Activated T-cell treated with anti-CD3 and anti-CD28 coated beads, Interleukin-2, amount 50 U/mL, for 24 hours (primary cell): Measurements from ENCODE around the gene PLD1.
"Not testable (repeated sequence)": the region's sequence is repeated elsewhere in the genome, so short reads cannot be mapped to it uniquely, and the experiment has no call there.

Experiments
- DNase-seq: peaks from one replicate; pipeline ENCODE4 v3.0.0-alpha.2; 2020
- H3K27ac Mint-ChIP-seq: 2 replicates; pipeline ENCODE4 v1.8.0; 2020; ENCODE audit warnings: mild to moderate bottlenecking, mixed read lengths
- H3K27me3 Mint-ChIP-seq: 2 replicates; pipeline ENCODE4 v1.8.0; 2020; ENCODE audit warnings: mixed read lengths
- H3K36me3 Mint-ChIP-seq: 2 replicates; pipeline ENCODE4 v1.8.0; 2020; ENCODE audit warnings: low read depth, mixed read lengths
- H3K4me1 Mint-ChIP-seq: 2 replicates; pipeline ENCODE4 v1.8.0; 2020; ENCODE audit warnings: low read depth, mixed read lengths
- H3K4me3 Mint-ChIP-seq: 2 replicates; pipeline ENCODE4 v1.8.0; 2020; ENCODE audit warnings: mild to moderate bottlenecking, moderate library complexity, mixed read lengths
- H3K9me3 Mint-ChIP-seq: 2 replicates; pipeline ENCODE4 v1.8.0; 2020; ENCODE audit warnings: mixed read lengths

Gene PLD1

DNA sequence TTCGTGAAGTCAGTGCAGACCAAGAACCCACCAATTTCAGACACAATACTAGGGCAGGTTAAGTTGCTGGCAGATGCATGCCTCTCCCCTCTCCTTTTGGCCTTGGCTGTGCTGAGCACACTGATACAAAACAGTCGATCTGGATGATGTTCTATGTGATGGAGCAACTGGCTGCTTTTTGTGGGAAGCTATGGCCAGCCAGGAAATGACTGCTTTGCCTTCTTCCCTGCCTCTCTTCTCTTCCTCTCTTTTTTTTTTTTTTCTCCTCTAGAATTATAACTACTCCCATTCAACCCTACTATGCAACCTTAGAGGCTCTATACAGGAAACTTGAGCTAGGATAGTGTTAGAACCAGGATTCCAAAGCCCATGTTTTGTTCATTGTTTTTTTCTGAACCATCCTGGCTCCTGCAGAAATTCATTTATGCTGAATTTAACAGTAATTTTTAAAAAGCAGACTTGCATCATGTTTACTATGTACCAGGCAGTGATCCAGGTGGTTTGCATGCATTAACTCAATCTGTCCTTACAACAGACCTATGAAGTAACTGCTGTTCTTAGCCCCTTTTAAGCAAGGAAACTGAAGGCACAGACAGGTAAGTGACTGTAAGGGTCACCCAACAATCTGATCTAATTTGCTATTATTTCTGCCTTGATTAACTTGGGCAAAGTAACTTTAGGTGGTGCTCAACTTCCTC, 62.9 kb downstream of the PLD1 start:
- Mint-ChIP-seq H3K4me3 (no peak overlapping the region), H3K27me3 (peaks cover 35% of the 10 kb centered on the region), H3K36me3 (no peaks in the 10 kb centered on the region), H3K4me1 (peaks cover 2% of the 10 kb centered on the region), H3K9me3 (no peaks in the 10 kb centered on the region), H3K27ac (no peak overlapping the region)
- DNase-seq: no peak

DNA sequence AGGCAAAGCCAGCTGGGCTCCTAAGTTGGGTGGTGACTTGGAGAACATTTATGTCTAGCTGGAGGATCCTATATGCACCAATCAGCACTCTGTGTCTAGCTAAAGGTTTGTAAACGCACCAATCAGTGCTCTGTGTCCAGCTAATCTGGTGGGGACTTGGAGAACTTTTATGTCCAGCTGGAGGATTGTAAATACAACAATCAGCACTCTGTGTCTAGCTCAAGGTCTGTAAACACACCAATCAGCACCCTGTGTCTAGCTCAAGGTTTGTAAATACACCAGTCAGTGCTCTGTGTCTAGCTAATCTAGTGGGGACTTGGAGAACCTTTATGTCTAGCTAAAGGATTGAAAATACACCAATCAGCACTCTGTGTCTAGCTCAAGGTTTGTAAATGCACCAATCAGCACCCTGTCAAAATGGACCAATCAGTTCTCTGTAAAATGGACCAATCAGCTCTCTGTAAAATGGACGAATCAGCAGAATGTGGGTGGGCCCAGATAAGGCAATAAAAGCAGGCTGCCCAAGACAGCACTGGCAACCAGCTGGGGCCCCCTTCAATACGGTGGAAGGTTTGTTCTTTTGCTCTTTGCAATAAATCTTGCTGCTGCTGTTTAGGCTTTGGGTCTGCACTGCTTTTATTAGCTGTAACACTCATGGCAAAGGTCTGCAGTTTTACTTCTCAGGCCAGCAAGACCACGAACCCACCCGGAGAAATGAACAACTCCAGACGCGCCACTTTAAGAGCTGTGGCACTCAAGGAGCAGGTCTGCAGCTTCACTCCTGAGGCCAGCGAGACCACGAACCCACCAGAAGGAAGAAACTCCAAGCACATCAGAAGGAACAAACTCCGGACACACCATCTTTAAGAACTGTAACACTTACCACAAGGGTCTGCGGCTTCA, 63.7 kb downstream of the PLD1 start:
- H3K27me3 Mint-ChIP-seq: peaks cover 35% of the 10 kb centered on the region
- DNase-seq, H3K27ac Mint-ChIP-seq, H3K4me1 Mint-ChIP-seq, H3K9me3 Mint-ChIP-seq, H3K36me3 Mint-ChIP-seq, H3K4me3 Mint-ChIP-seq: not testable (repeated sequence)

DNA sequence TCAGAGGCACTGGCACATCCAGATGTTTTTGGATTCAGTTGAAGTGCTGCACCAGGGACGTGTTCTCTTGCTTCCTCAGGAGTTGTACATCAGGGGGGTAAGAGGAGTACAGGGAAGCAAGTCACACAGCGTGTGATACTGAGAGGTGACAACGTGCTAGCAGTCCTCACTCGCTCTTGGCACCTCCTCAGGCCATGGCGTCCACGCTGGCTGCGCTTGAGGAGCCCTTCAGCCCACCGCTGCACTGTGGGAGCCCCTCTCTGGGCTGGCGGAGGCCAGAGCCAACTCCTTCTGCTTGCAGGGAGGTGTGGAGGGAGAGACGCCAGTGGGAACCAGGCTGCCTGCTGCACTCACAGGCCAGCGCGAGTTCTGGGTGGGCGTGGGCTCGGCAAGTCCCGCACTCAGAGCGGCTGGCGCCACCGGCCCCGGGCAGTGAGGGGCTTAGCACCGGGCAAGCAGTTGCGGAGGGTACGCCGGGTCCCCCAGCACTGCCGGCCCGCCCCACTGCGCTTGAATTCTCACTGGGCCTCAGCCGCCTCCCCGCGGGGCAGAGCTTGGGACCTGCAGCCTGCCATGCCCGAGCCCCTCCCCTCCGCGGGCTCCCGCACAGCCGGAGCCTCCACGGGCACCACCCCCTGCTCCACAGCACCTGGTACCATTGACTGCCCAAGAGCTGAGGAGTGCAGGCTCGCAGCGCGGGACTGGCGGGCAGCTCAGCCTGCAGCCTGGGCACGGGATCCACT, 64.5 kb downstream of the PLD1 start:
- no peaks in the 10 kb centered on the region for H3K4me1 Mint-ChIP-seq
- no peak overlapping the region for H3K4me3 Mint-ChIP-seq
- no peak overlapping the region for H3K27ac Mint-ChIP-seq
- H3K9me3 Mint-ChIP-seq: no peaks in the 10 kb centered on the region
- peaks cover 32% of the 10 kb centered on the region for H3K27me3 Mint-ChIP-seq
- no peak for DNase-seq
- H3K36me3 Mint-ChIP-seq: no peaks in the 10 kb centered on the region

DNA sequence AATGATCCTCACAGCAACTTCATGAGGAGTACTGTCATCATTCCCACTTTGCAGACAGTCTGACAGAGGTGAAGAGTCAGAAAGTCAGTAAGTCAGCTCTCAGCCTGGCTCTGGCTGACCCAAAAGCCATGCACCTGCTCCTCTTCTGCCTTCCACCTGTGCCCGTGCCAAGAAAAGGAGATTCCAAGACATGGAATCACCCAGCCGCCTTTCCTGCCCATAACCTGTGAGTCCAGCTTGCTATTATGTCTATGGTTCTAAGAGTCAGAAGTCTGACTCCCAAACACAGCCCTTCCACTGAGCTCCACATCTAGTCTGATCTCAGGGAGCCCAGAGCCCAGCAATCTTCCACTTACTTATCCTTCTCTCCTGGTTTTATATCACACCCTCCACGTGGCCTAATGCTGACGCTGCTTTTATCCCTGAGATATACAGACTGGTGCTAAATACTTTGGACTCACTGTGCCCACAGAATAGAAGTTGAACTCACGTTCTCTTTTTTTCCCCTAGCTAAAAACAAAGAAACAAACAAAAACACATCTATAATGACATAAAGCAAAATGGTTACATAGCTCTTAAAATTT, 66.0 kb downstream of the PLD1 start:
- no peaks in the 10 kb centered on the region for H3K36me3 Mint-ChIP-seq
- no peak overlapping the region for H3K27ac Mint-ChIP-seq
- no peak overlapping the region for H3K4me3 Mint-ChIP-seq
- no peak for DNase-seq
- no peaks in the 10 kb centered on the region for H3K4me1 Mint-ChIP-seq
- H3K9me3 Mint-ChIP-seq: no peaks in the 10 kb centered on the region
- H3K27me3 Mint-ChIP-seq: peaks cover 30% of the 10 kb centered on the region

DNA sequence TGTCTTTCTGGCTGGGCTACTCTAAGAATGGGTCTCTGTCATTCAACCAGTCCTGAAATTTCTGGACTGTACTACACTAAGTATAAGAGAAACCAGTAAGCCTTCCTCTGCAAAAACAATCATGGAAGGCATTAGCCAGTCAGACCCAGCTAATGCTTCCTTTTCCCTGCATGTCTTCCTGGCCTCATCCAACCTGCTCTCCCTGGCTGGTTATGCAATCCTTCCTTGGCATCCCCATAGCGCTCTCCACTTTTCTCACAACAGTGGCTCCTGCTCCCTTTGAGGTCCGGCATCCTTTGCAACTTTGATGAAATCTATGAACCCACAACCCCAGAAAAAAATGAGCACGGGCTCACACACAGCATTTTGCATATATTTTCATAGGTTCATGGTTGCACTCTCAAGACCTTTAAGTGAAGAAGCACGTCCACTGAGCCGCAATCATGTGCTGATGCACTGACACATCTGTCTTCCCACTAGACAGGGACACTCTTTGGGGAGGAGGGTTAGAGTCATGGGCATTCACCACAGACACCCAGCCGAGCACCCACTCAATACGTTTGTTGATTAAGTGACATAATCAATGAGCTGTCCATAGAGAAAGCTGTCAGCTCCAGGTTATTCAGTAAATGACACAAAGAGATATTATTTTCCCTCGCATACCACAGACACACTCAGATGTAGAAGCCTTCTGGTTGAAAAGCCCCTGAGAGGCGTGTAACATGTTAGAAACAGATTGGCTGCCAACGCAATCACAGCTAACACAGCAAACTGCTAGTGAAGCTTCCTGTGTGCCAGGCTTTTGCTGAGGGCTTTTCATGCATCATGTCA, 66.7 kb downstream of the PLD1 start:
- DNase-seq: no peak

DNA sequence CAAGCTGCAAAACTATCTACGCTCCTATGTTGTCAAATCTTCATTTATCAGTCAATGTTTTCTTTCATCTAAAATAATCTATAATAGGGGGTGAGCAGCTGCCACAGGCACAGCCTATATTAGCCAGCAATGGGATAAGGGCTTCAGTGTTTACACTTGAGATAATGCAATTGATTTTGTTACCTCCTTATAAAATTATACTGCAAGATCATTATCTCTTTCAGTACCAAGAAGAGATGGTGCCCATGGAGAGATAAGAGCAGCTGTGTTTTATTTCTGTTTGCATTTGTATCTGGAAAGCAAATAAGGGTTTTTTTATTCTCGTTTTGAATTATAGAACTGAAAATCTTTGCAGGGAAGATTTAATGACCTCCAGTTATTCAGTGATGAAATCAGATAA, 68.9 kb downstream of the PLD1 start:
- H3K9me3 Mint-ChIP-seq: no peaks in the 10 kb centered on the region
- peaks cover 12% of the 10 kb centered on the region for H3K27me3 Mint-ChIP-seq
- H3K36me3 Mint-ChIP-seq: no peaks in the 10 kb centered on the region
- no peaks in the 10 kb centered on the region for H3K4me1 Mint-ChIP-seq
- H3K4me3 Mint-ChIP-seq: no peak overlapping the region
- DNase-seq: no peak
- no peak overlapping the region for H3K27ac Mint-ChIP-seq

More for the DNA sequence above, 66.7 kb downstream of the PLD1 start:
- H3K27me3 Mint-ChIP-seq: peaks cover 26% of the 10 kb centered on the region
- H3K4me1 Mint-ChIP-seq: no peaks in the 10 kb centered on the region
- H3K27ac Mint-ChIP-seq: no peak overlapping the region
- H3K36me3 Mint-ChIP-seq: no peaks in the 10 kb centered on the region
- H3K9me3 Mint-ChIP-seq: no peaks in the 10 kb centered on the region
- H3K4me3 Mint-ChIP-seq: no peak overlapping the region

DNA sequence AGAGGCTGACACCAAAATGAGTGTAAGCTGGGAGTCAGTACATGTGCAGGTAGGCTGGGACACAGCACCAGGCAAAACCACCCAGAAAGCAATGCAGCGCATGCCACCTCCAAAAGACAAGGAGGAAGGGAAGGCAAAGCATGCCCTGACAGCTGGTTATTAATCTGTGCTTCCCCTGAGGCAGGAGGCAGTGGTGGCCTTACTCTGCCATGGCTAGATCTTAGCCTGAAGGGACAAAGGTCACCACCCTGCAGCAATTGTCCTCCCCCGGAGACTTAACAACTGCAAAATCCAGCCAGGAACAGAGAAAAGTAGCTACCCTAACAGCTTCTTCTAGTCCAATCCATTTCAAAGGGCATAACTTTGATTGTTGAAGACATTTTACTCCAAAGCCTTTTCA, 73.7 kb downstream of the PLD1 start:
- no peak for DNase-seq
- Mint-ChIP-seq H3K4me3 (no peak overlapping the region), H3K27ac (no peak overlapping the region), H3K27me3 (no peaks in the 10 kb centered on the region), H3K4me1 (no peaks in the 10 kb centered on the region), H3K9me3 (no peaks in the 10 kb centered on the region), H3K36me3 (no peaks in the 10 kb centered on the region)

DNA sequence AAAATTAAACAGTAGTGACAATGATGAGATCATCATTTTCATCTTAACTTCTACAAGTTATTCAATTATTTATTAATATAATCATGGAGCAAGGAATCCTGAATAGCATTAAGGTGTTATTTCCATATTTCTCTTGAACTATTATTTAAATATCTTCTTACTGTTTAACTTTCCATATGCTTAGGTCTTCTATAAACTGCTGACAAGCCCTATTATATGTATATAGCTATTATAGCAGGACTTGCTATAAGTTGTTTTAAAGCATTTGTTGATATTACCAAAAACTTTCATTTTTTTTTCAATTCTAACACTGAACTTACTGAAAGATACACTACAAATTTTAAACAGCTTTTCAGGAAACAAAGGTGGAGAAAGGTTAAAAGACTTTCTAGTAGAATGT, 76.7 kb downstream of the PLD1 start:
- Mint-ChIP-seq H3K9me3 (no peaks in the 10 kb centered on the region), H3K36me3 (no peaks in the 10 kb centered on the region), H3K4me1 (no peaks in the 10 kb centered on the region), H3K27me3 (no peaks in the 10 kb centered on the region), H3K27ac (no peak overlapping the region), H3K4me3 (no peak overlapping the region)
- no peak for DNase-seq

DNA sequence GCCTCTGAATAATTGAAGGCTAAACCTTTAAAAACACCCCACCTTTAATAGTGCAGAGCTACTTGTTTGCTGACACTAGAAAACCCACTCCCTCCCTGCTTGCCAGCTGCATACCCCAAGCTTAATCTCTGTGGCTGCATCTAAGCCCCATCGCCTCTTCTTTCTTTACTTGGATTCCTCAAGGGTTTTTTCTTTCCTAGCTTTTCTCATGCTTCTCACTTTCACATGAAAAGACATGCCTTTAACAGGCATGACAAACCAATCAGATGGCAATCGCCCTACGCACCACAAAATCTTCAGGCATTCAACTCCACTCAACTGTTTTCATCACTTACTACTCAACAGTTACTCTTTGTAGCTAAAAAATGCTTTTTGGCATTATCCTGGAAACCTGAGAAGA, 77.5 kb downstream of the PLD1 start:
- Mint-ChIP-seq H3K27me3 (no peaks in the 10 kb centered on the region), H3K27ac (no peak overlapping the region), H3K9me3 (no peaks in the 10 kb centered on the region), H3K4me3 (no peak overlapping the region), H3K4me1 (no peaks in the 10 kb centered on the region), H3K36me3 (no peaks in the 10 kb centered on the region)
- DNase-seq: no peak

DNA sequence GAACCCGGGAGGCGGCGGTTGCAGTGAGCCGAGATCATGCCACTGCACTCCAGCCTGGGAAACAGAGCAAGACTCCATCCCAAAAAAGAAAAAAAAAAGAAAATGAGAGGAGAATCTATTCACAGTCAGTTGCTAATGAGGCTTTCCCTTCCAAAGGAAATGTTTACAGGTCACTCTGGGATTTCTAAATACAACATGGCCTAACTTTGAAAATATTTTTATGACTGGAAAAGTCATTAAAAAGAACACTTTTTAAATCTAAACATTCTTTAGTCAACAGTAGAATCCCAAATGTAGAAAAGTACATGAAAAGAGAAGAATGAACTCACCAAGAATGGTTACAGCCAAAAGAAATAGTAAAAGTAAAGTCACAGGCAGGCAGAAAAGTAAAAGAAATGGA, 78.6 kb downstream of the PLD1 start:
- H3K4me1 Mint-ChIP-seq: no peaks in the 10 kb centered on the region
- H3K27me3 Mint-ChIP-seq: no peaks in the 10 kb centered on the region
- H3K9me3 Mint-ChIP-seq: no peaks in the 10 kb centered on the region
- no peak for DNase-seq
- no peak overlapping the region for H3K4me3 Mint-ChIP-seq
- H3K36me3 Mint-ChIP-seq: no peaks in the 10 kb centered on the region
- H3K27ac Mint-ChIP-seq: no peak overlapping the region

DNA sequence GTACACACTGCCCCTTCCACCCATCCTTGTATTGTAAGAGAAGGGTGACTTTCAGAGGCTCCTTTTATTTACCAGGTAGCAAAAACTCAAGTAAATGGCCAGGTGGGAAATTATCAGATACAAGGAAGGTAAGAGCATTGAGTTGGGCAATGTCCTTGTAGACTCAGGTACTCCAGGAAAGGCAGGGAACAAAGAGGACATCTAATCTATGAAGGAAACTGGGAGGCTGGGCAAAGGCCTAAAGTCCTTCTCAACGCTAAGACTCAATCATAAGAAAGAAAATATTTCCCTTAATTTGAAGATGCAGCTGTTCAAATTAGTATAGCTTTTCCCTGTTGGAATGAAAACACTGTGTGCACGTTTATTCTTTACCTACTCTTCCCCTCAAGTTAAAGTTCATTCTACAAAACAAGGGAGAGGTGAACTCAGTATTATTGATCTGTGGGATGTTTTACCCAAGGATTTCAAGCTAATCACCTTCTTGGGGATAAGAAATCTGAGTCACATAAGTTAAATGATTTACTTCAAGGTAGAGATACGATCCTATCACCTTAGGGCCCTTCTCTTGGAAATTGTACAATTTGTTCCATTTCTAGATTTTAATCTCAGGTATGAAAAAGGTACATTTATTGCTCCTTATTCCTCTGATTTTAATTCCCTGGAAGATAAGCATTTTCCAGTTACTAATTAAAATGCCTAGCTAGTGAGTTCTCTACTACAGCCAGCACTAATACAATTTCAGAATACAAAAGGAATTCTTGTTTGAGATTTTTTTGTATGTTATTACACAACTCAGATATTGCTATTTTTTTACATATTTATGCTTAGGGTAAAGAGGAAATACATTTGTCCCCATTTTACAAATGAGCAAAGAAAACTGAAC, 80.6 kb downstream of the PLD1 start:
- H3K4me1 Mint-ChIP-seq: no peaks in the 10 kb centered on the region
- no peak overlapping the region for H3K27ac Mint-ChIP-seq
- peaks cover 2% of the 10 kb centered on the region for H3K27me3 Mint-ChIP-seq
- no peak overlapping the region for H3K4me3 Mint-ChIP-seq
- DNase-seq: no peak
- no peaks in the 10 kb centered on the region for H3K9me3 Mint-ChIP-seq
- no peaks in the 10 kb centered on the region for H3K36me3 Mint-ChIP-seq

DNA sequence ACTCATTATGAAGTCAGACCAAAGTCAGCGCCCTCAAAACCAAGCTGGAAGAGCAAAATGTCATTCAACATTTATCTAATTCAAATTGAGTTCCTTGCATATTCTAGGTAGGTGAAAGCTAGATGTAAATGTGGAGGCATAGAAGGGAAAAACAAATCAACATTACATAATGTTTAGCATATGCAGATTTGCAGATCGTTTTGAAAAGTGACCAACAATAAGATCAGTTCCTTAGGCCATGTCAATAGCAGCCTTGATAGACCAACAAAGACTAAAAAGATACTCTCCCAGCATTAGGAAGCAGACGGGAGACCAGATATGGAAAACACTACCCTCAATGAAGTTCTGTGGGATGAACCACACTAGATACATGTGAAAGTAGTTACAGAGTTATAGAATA, 83.0 kb downstream of the PLD1 start:
- Mint-ChIP-seq H3K27me3 (peaks cover 4% of the 10 kb centered on the region), H3K4me3 (no peak overlapping the region), H3K27ac (peak overlapping the region; percentile 15), H3K4me1 (no peaks in the 10 kb centered on the region), H3K9me3 (no peaks in the 10 kb centered on the region), H3K36me3 (no peaks in the 10 kb centered on the region)
- DNase-seq: no peak

DNA sequence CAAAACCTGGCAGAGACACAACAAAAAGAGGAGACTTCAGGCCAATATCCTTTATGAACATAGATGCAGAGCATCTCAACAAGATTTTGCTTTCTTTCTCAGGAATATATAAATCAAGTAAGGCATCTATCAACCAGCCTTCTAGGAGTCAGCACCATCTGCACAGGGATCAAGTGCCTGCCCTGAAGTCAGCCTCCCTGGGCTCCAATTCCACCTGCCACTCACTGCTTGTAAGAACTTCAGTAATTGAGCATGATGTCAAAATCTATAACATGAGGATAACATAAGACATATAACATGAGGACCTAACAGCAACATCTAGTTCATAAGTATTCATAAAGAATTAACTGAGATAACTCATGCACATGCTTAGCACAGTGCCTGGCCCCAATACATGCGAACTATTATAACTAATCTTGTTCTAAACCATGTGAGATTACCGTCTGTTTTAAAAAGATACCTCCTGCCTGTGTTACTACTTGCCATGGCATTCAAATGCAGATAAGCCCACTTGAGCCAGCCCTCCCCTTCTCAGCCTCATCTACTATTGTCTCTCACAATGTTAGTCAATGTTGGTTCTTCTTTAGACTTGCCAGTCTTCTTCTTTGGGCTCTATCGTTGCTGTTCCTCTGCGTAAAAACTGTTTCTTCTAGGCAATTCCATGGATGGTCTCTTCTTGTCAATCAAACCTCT, 91.6 kb downstream of the PLD1 start:
- Mint-ChIP-seq H3K4me1 (no peaks in the 10 kb centered on the region), H3K36me3 (no peaks in the 10 kb centered on the region), H3K27ac (no peak overlapping the region), H3K27me3 (peaks cover 11% of the 10 kb centered on the region), H3K9me3 (peaks cover 15% of the 10 kb centered on the region), H3K4me3 (no peak overlapping the region)
- DNase-seq: no peak
